HEK293T (cell line): Measurements from ENCODE around the gene AKR7A2.

Experiments
- ARNT ChIP-seq: fragments of 450-650 bp; IDR thresholded peaks from 2 replicates; pipeline ENCODE4 v1.6.1; 2017; ENCODE audit warnings: mild to moderate bottlenecking
- BHLHE40 ChIP-seq: fragments of 450-650 bp; IDR thresholded peaks from 2 replicates; pipeline ENCODE4 v1.6.1; 2016; ENCODE audit warnings: mild to moderate bottlenecking, moderate library complexity, borderline replicate concordance
- ELF4 ChIP-seq: fragments of 450-650 bp; IDR thresholded peaks from 2 replicates; pipeline ENCODE4 v1.6.1; 2017; ENCODE audit warnings: antibody characterized with exemption
- FOXK2 ChIP-seq: fragments of 450-650 bp; IDR thresholded peaks from 2 replicates; pipeline ENCODE4 v1.6.1; 2016; ENCODE audit warnings: mild to moderate bottlenecking
- FOXM1 ChIP-seq: fragments of 450-650 bp; IDR thresholded peaks from 2 replicates; pipeline ENCODE4 v1.6.1; 2017; ENCODE audit warnings: mild to moderate bottlenecking, borderline replicate concordance
- NFRKB ChIP-seq: fragments of 450-650 bp; IDR thresholded peaks from 2 replicates; pipeline ENCODE4 v1.6.1; 2016; ENCODE audit warnings: mild to moderate bottlenecking, moderate library complexity
- SP1 ChIP-seq: fragments of 450-650 bp; IDR thresholded peaks from 2 replicates; pipeline ENCODE4 v1.6.1; 2017
- SUZ12 ChIP-seq: fragments of 450-650 bp; IDR thresholded peaks from 2 replicates; pipeline ENCODE4 v1.6.1; 2016; ENCODE audit warnings: mild to moderate bottlenecking
- TARDBP ChIP-seq: fragments of 450-650 bp; IDR thresholded peaks from 2 replicates; pipeline ENCODE4 v1.6.1; 2016
- ZNF384 ChIP-seq: fragments of 450-650 bp; IDR thresholded peaks from 2 replicates; pipeline ENCODE4 v1.6.1; 2016
- TF ChIP-seq, protein P1 (sequence below): fragments of 450-650 bp; IDR thresholded peaks from 2 replicates; pipeline ENCODE4 v1.6.1; 2016

GRCh38 chr1:19254416-19254815 is 57.5 kb downstream of the AKR7A2 start:
- no peak for TF ChIP-seq ARNT
- no peak for TF ChIP-seq NFRKB
- no peak for TF ChIP-seq ZNF384
- TF ChIP-seq SP1, result no peak
- TF ChIP-seq SUZ12, result no peak
- no peak for TF ChIP-seq FOXM1
- TF ChIP-seq, protein P1, sequence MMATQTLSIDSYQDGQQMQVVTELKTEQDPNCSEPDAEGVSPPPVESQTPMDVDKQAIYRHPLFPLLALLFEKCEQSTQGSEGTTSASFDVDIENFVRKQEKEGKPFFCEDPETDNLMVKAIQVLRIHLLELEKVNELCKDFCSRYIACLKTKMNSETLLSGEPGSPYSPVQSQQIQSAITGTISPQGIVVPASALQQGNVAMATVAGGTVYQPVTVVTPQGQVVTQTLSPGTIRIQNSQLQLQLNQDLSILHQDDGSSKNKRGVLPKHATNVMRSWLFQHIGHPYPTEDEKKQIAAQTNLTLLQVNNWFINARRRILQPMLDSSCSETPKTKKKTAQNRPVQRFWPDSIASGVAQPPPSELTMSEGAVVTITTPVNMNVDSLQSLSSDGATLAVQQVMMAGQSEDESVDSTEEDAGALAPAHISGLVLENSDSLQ, result no peak
- no peak for TF ChIP-seq ELF4
- no peak for TF ChIP-seq TARDBP
- no peak for TF ChIP-seq FOXK2
- TF ChIP-seq BHLHE40, result no peak
